Endothelial cell of umbilical vein (primary cell): ENCODE results near the gene ZBTB7B. TPM values are rescaled to one million over a fixed set of nuclear protein-coding genes. Genes with fewer than 3 reads are reported as not detected.

ENCODE experiments used
- BruUV-seq: library from RNA; stranded (reverse); fragments of 400-500 nt; replicated peaks from 2 replicates; lab custom pipeline; 2021; lab: Mats Ljungman, UMichigan
- CTCF ChIA-PET: fragments of 300-600, 350-600 bp; sonication (Branson Sonifier 250); formaldehyde crosslinking; loops from one replicate; lab custom pipeline; 2021; ENCODE audit warnings: antibody characterized with exemption, inconsistent platforms; lab: Charles Lee
- POLR2A ChIA-PET: fragments of 300-600, 350-600 bp; sonication (Branson Sonifier 250); formaldehyde crosslinking; loops from one replicate; lab custom pipeline; 2021; ENCODE audit warnings: antibody characterized with exemption, inconsistent platforms; lab: Charles Lee
- DNase-seq: peaks from one replicate; pipeline ENCODE4 v3.0.0-alpha.2; 2011; ENCODE audit warnings: low read depth, low spot score
- FAIRE-seq: peaks from 2 replicates; lab custom pipeline; 2011; peaks lifted over from hg19 to GRCh38; lab: Jason Lieb, UNC
- H2AFZ ChIP-seq: 2 replicates; pipeline ENCODE4 v1.6.0; 2012; ENCODE audit warnings: low read depth, low read length, control low read depth, inconsistent platforms
- H3K27ac ChIP-seq: 2 replicates; pipeline ENCODE4 v1.5.1; 2011; ENCODE audit warnings: low read depth, mild to moderate bottlenecking, control low read depth, low read length, moderate library complexity; ENCODE audit not compliant: insufficient read depth
- H3K27me3 ChIP-seq, 2 experiments: 2 replicates each; pipeline versions ENCODE4 v1.6.0 to v1.6.1; 2011; ENCODE audit warnings: low read length in 2 of 2, mixed read lengths in 1 of 2; ENCODE audit not compliant: control insufficient read depth in 2 of 2, insufficient read depth in 2 of 2
- H3K36me3 ChIP-seq, 2 experiments: 2 replicates in 1 of 2; 3 replicates in 1 of 2; pipeline ENCODE4 v1.5.1; 2011; ENCODE audit warnings: low read length in 2 of 2, mild to moderate bottlenecking in 1 of 2, moderate library complexity in 1 of 2; ENCODE audit not compliant: control insufficient read depth in 2 of 2, insufficient read depth in 2 of 2; ENCODE audit errors: extremely low read depth in 1 of 2
- H3K4me1 ChIP-seq: 3 replicates; pipeline ENCODE4 v1.5.1; 2011; ENCODE audit warnings: mild to moderate bottlenecking, low read length; ENCODE audit not compliant: control insufficient read depth, insufficient read depth; ENCODE audit errors: extremely low read depth
- H3K4me2 ChIP-seq: 2 replicates; pipeline ENCODE4 v1.6.1; 2011; ENCODE audit warnings: low read length, control low read depth, mixed read lengths; ENCODE audit not compliant: insufficient read depth
- H3K4me3 ChIP-seq, 3 experiments: fragments of 200-600 bp in 1 of 3; sonication (generic), shearing (Covaris generic) in 1 of 3; replicated peaks in 1 of 3; 2 replicates each; pipeline ENCODE4 v1.5.1; 2011 to 2016; ENCODE audit warnings: control low read depth in 3 of 3, low read length in 3 of 3, mild to moderate bottlenecking in 2 of 3, inconsistent platforms in 1 of 3, low read depth in 1 of 3, moderate library complexity in 1 of 3; ENCODE audit not compliant: insufficient read depth in 1 of 3
- H3K79me2 ChIP-seq: 2 replicates; pipeline ENCODE4 v1.6.0; 2012; ENCODE audit warnings: low read length, inconsistent platforms; ENCODE audit not compliant: control insufficient read depth, insufficient read depth
- H3K9ac ChIP-seq: replicated peaks from 2 replicates; pipeline ENCODE3; 2011; ENCODE audit warnings: low read length, control low read depth; ENCODE audit not compliant: insufficient read depth; ENCODE audit errors: extremely low read depth
- H3K9me1 ChIP-seq: replicated peaks from 3 replicates; pipeline ENCODE4 v1.6.0; 2011; ENCODE audit warnings: mild to moderate bottlenecking, low read length; ENCODE audit not compliant: control insufficient read depth, insufficient read depth; ENCODE audit errors: extremely low read depth
- H3K9me3 ChIP-seq: replicated peaks from 2 replicates; pipeline ENCODE4 v1.5.1; 2012; ENCODE audit warnings: low read length, inconsistent platforms; ENCODE audit not compliant: control insufficient read depth, insufficient read depth
- H4K20me1 ChIP-seq: replicated peaks from 2 replicates; pipeline ENCODE3; 2011; ENCODE audit warnings: mild to moderate bottlenecking, low read length; ENCODE audit not compliant: control insufficient read depth, insufficient read depth; ENCODE audit errors: extremely low read depth
- CTCF ChIP-seq, 2 donors: IDR thresholded peaks; 1 replicate in 1 of 2; 2 replicates in 1 of 2; pipeline ENCODE4 v1.5.1; 2011; ENCODE audit warnings: low read length in 2 of 2, mild to moderate bottlenecking in 2 of 2, moderate library complexity in 2 of 2, control low read depth in 1 of 2, inconsistent platforms in 1 of 2, low read depth in 1 of 2; ENCODE audit not compliant: insufficient read depth in 1 of 2; ENCODE audit errors: extremely low read depth in 1 of 2
- EZH2 ChIP-seq: IDR thresholded peaks from 2 replicates; pipeline ENCODE4 v1.6.1; 2012; ENCODE audit warnings: borderline replicate concordance, low read depth, mild to moderate bottlenecking, moderate library complexity, low read length, inconsistent platforms; ENCODE audit not compliant: severe bottlenecking
- MYC ChIP-seq: IDR thresholded peaks from one replicate; pipeline ENCODE4 v1.6.1; 2011; ENCODE audit warnings: mild to moderate bottlenecking, low read depth, low read length
- POLR2A ChIP-seq: IDR thresholded peaks from 2 replicates; pipeline ENCODE4 v1.6.1; 2012; ENCODE audit warnings: low read depth, mild to moderate bottlenecking, control low read depth, low read length
- POLR2AphosphoS5 ChIP-seq: IDR thresholded peaks from 2 replicates; pipeline ENCODE4 v1.6.1; 2012; ENCODE audit warnings: low read depth, mild to moderate bottlenecking, control low read depth, low read length, moderate library complexity; ENCODE audit not compliant: insufficient read depth
- dilution Hi-C: fragments of 300-500 bp; cut with MboI; formaldehyde crosslinking; loops from one replicate; pipeline ENCODE4 v1.15.0; 2019; ENCODE audit warnings: low sequenced_read_pairs; ENCODE audit not compliant: extremely low pct_ligation_motif_present
- intact Hi-C: fragments of 100-400 bp; cut with micrococcal nuclease; formaldehyde crosslinking; loops from one replicate; pipeline ENCODE4 v1.10.0; 2022
- polyA plus RNA-seq, 4 experiments: library from polyadenylated mRNA; depleted of rRNA in 3 of 4; stranded (reverse) in 3 of 4; unstranded in 1 of 4; fragments of >200 nt; gene quantifications; 2 replicates each; pipeline versions ENCODE4 v1.2.1 to v1.2.3, GENCODE V29; 2011 to 2012; ENCODE audit warnings: missing spikeins in 1 of 4
- total RNA-seq: library from RNA; stranded (reverse); gene quantifications from 2 replicates; pipeline ENCODE4 v1.2.3, GENCODE V29; 2021

ZBTB7B gene
- total and polyA plus RNA-seq, 2 donors (not counting 3 experiments of a cell fraction or from before 2014, with no cell fraction given), result 20.0 to 26.2 TPM

DNA sequence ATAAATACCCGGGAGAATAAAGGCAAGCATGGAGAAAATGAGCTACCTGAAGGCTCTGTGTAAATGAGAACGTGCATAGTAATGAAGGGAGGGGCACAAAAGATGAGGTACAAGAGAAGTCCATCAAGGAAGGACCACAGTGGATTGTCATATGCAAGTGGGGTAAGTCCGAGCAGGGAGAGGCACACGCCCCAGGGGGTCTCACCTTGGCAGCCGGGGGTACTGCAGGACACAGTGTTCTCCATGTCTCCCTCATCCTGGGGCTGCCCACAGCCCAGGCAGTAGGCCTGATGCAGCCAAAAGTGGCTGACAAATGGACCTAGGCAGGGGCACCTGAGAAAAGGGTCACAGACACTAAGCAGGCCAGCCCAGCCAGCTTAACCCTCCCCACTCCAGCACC lies 21.0 kb downstream of the ZBTB7B start:
- intact Hi-C loops, result no loop called here
- Histone ChIP-seq H3K9me1 (no peaks in the 10 kb centered on the region), H2AFZ (no peak overlapping the region), H3K9me3 (no peaks in the 10 kb centered on the region), H3K4me3 (no peak overlapping the region), H4K20me1 (no peaks in the 10 kb centered on the region), H3K27ac (no peak overlapping the region), H3K4me2 (no peak overlapping the region), H3K27me3 (no peaks in the 10 kb centered on the region), H3K36me3 (no peaks in the 10 kb centered on the region), H3K4me1 (no peaks in the 10 kb centered on the region), H3K9ac (no peak overlapping the region), H3K79me2 (no peaks in the 10 kb centered on the region)
- DNase-seq (no peak), FAIRE-seq (no peak)
- TF ChIP-seq MYC, result no peak
- no peak for TF ChIP-seq CTCF (IDR thresholded peaks at IDR 0.05; ENCODE audit: extremely low read depth in 1 of 2, insufficient read depth in 1 of 2, low read depth in 1 of 2, low read length in 2 of 2)
- TF ChIP-seq EZH2, result no peak
- ChIA-PET CTCF (interaction anchor here (0.7 to 2.5 kb wide), 5 partner anchors 17 to 80 kb away, joined by 3 to 7 read pairs (median 4); partner anchors contain the start of gene ADAM15), POLR2A (no interaction called here)
- dilution Hi-C loops, result no loop called here
- no TSS peak for BruUV-seq

GRCh38 chr1:155024315-155024714 lies 21.7 kb downstream of the ZBTB7B start:
- no peak overlapping the region for H3K9ac ChIP-seq
- no peaks in the 10 kb centered on the region for H4K20me1 ChIP-seq
- POLR2A ChIA-PET, result no interaction called here
- CTCF ChIA-PET, result interaction anchor here (0.9 kb wide), 1 partner anchor 27 kb away, joined by 3 read pairs; the partner anchor contains the start of gene ADAM15
- H3K79me2 ChIP-seq, result no peaks in the 10 kb centered on the region
- BruUV-seq, result no TSS peak
- DNase-seq, result no peak
- TF ChIP-seq POLR2AphosphoS5 (no peak), EZH2 (no peak), POLR2A (no peak)
- no peaks in the 10 kb centered on the region for H3K27me3 ChIP-seq
- no peaks in the 10 kb centered on the region for H3K9me3 ChIP-seq
- no peaks in the 10 kb centered on the region for H3K36me3 ChIP-seq
- H3K4me1 ChIP-seq, result no peaks in the 10 kb centered on the region
- intact Hi-C loops (no loop called here), dilution Hi-C loops (no loop called here)
- H3K4me3 ChIP-seq, result no peak overlapping the region
- no peak overlapping the region for H3K27ac ChIP-seq
- H3K4me2 ChIP-seq, result no peak overlapping the region
- H2AFZ ChIP-seq, result no peak overlapping the region
- no peak for FAIRE-seq
- H3K9me1 ChIP-seq, result no peaks in the 10 kb centered on the region
